H9 (cell line): ENCODE data around the gene SUCLG1. TPM values are rescaled to one million over a fixed set of nuclear protein-coding genes. Genes with fewer than 3 reads are reported as not detected.

Experiments
- DNase-seq: peaks from one replicate; pipeline ENCODE4 v3.0.0-alpha.2; 2017
- H2AFZ ChIP-seq: one replicate; pipeline ENCODE4 v1.6.1; 2013; ENCODE audit warnings: mild to moderate bottlenecking, low read length, control low read depth, moderate library complexity
- H2AK5ac ChIP-seq: 2 replicates; pipeline ENCODE4 v1.6.1; 2013; ENCODE audit warnings: low read length, control low read depth, mixed read lengths; ENCODE audit not compliant: insufficient read length
- H2BK120ac ChIP-seq: one replicate; pipeline ENCODE4 v1.6.1; 2013; ENCODE audit warnings: low read depth, mild to moderate bottlenecking, low read length, control low read depth, inconsistent platforms; ENCODE audit not compliant: poor library complexity, severe bottlenecking
- H2BK12ac ChIP-seq: 2 replicates; pipeline ENCODE4 v1.6.1; 2013; ENCODE audit warnings: low read length, control low read depth, mixed read lengths, low read depth; ENCODE audit not compliant: insufficient read length
- H2BK15ac ChIP-seq: 2 replicates; pipeline ENCODE4 v1.6.1; 2013; ENCODE audit warnings: low read depth, low read length, control low read depth
- H2BK20ac ChIP-seq: one replicate; pipeline ENCODE4 v1.6.1; 2013; ENCODE audit warnings: low read depth, mild to moderate bottlenecking, low read length, control low read depth, inconsistent platforms; ENCODE audit not compliant: poor library complexity, severe bottlenecking
- H2BK5ac ChIP-seq: 2 replicates; pipeline ENCODE4 v1.6.1; 2013; ENCODE audit warnings: low read length, control low read depth, mixed read lengths; ENCODE audit not compliant: insufficient read length
- H3K14ac ChIP-seq: 2 replicates; pipeline ENCODE4 v1.6.1; 2013; ENCODE audit warnings: low read length, control low read depth; ENCODE audit not compliant: insufficient read depth
- H3K18ac ChIP-seq: 2 replicates; pipeline ENCODE4 v1.6.1; 2013; ENCODE audit warnings: low read depth, mild to moderate bottlenecking, mixed read lengths, low read length, control low read depth; ENCODE audit not compliant: insufficient read length
- H3K23ac ChIP-seq: 2 replicates; pipeline ENCODE4 v1.6.1; 2013; ENCODE audit warnings: low read length, control low read depth, mixed read lengths, low read depth; ENCODE audit not compliant: insufficient read length
- H3K23me2 ChIP-seq: 2 replicates; pipeline ENCODE4 v1.6.1; 2013; ENCODE audit warnings: low read depth, mild to moderate bottlenecking, mixed read lengths, low read length, control low read depth; ENCODE audit not compliant: insufficient read length, poor library complexity, severe bottlenecking
- H3K27ac ChIP-seq: 2 replicates; pipeline ENCODE4 v1.5.1; 2013; ENCODE audit warnings: low read length, control low read depth, mixed read lengths, low read depth; ENCODE audit not compliant: insufficient read length
- H3K27me3 ChIP-seq: 2 replicates; pipeline ENCODE4 v1.6.1; 2013; ENCODE audit warnings: low read length, control low read depth, inconsistent platforms; ENCODE audit not compliant: insufficient read depth
- H3K4ac ChIP-seq: 2 replicates; pipeline ENCODE4 v1.6.1; 2013; ENCODE audit warnings: low read depth, mild to moderate bottlenecking, control low read depth, inconsistent platforms, low read length, moderate library complexity
- H3K4me1 ChIP-seq: 2 replicates; pipeline ENCODE4 v1.6.1; 2013; ENCODE audit warnings: low read length, control low read depth, inconsistent platforms; ENCODE audit not compliant: insufficient read depth
- H3K4me2 ChIP-seq: 2 replicates; pipeline ENCODE4 v1.6.1; 2013; ENCODE audit warnings: low read length, control low read depth, mixed read lengths; ENCODE audit not compliant: insufficient read length, insufficient read depth
- H3K56ac ChIP-seq: 2 replicates; pipeline ENCODE4 v1.6.1; 2013; ENCODE audit warnings: low read depth, mild to moderate bottlenecking, mixed read lengths, low read length, control low read depth; ENCODE audit not compliant: insufficient read length
- H3K79me1 ChIP-seq: 2 replicates; pipeline ENCODE4 v1.6.1; 2013; ENCODE audit warnings: low read depth, mild to moderate bottlenecking, moderate library complexity, low read length, control low read depth, inconsistent platforms; ENCODE audit not compliant: insufficient read depth, poor library complexity, severe bottlenecking
- H3K79me2 ChIP-seq: 2 replicates; pipeline ENCODE4 v1.6.1; 2013; ENCODE audit warnings: low read length, control low read depth, inconsistent platforms; ENCODE audit not compliant: insufficient read depth
- H3K9ac ChIP-seq: 2 replicates; pipeline ENCODE4 v1.6.1; 2013; ENCODE audit warnings: low read length, control low read depth, mixed read lengths; ENCODE audit not compliant: insufficient read length; ENCODE audit errors: extremely low read depth
- H3K9me3 ChIP-seq: one replicate; pipeline ENCODE4 v1.6.1; 2013; ENCODE audit warnings: low read depth, low read length, inconsistent platforms; ENCODE audit not compliant: control insufficient read depth
- H3T11ph ChIP-seq: one replicate; pipeline ENCODE4 v1.6.1; 2013; ENCODE audit warnings: mild to moderate bottlenecking, low read length, control low read depth, inconsistent platforms
- H4K20me1 ChIP-seq: one replicate; pipeline ENCODE4 v1.6.1; 2013; ENCODE audit not compliant: control insufficient read depth, insufficient read length, insufficient read depth
- H4K5ac ChIP-seq: 2 replicates; pipeline ENCODE4 v1.6.1; 2013; ENCODE audit warnings: low read depth, mild to moderate bottlenecking, mixed read lengths, low read length, control low read depth; ENCODE audit not compliant: insufficient read length
- H4K8ac ChIP-seq: replicated peaks from 2 replicates; pipeline ENCODE4 v1.6.1; 2013; ENCODE audit warnings: low read length, control low read depth, mixed read lengths, low read depth; ENCODE audit not compliant: insufficient read length
- H4K91ac ChIP-seq: 2 replicates; pipeline ENCODE4 v1.6.1; 2013; ENCODE audit warnings: low read depth, mild to moderate bottlenecking, moderate library complexity, mixed read lengths, low read length, control low read depth; ENCODE audit not compliant: insufficient read length
- H3K27ac Mint-ChIP-seq, 3 experiments: 2 replicates in 2 of 3; 3 replicates in 1 of 3; pipeline ENCODE4 v1.8.0; 2020 to 2021; ENCODE audit warnings: mixed read lengths in 3 of 3, mild to moderate bottlenecking in 1 of 3, moderate library complexity in 1 of 3
- H3K27me3 Mint-ChIP-seq: 2 replicates; pipeline ENCODE4 v1.8.0; 2021; ENCODE audit warnings: low read depth, mild to moderate bottlenecking, moderate library complexity, mixed read lengths
- H3K36me3 Mint-ChIP-seq, 3 experiments: 2 replicates in 2 of 3; 3 replicates in 1 of 3; pipeline ENCODE4 v1.8.0; 2020 to 2021; ENCODE audit warnings: low read depth in 3 of 3, mixed read lengths in 3 of 3; ENCODE audit not compliant: insufficient read depth in 1 of 3
- H3K4me1 Mint-ChIP-seq, 2 experiments: 2 replicates each; pipeline ENCODE4 v1.8.0; 2020; ENCODE audit warnings: mixed read lengths in 2 of 2
- H3K4me3 Mint-ChIP-seq, 2 experiments: 2 replicates in 1 of 2; 3 replicates in 1 of 2; pipeline ENCODE4 v1.8.0; 2020 to 2021; ENCODE audit warnings: mild to moderate bottlenecking in 2 of 2, mixed read lengths in 2 of 2, moderate library complexity in 1 of 2
- H3K9me3 Mint-ChIP-seq, 2 experiments: 2 replicates in 1 of 2; 3 replicates in 1 of 2; pipeline ENCODE4 v1.8.0; 2020; ENCODE audit warnings: mild to moderate bottlenecking in 2 of 2, mixed read lengths in 2 of 2, moderate library complexity in 1 of 2
- CTCF ChIP-seq: fragments of 200-600 bp; sonication (generic); conservative IDR thresholded peaks from 3 replicates; pipeline ENCODE4 v1.8.0; 2021; ENCODE audit warnings: antibody characterized with exemption, mild to moderate bottlenecking
- WGBS: extraction: QIAGEN DNeasy Blood & Tissue Kit; methylation state at CpG from one replicate; pipeline ENCODE4 v1.1.7; 2013; ENCODE audit warnings: missing lambda C conversion rate, low lambda C conversion rate, mixed read lengths; ENCODE audit not compliant: insufficient read length; ENCODE audit errors: extremely low coverage; 5-methylcytosine and 5-hydroxymethylcytosine counted together
- total RNA-seq: library from RNA; stranded (reverse); gene quantifications from 2 replicates; pipeline ENCODE4 v1.2.1, GENCODE V29; 2021

Gene SUCLG1
- total RNA-seq, 1 experiment from 2014 or later: 40.0 TPM

GRCh38 chr2:84394628-84395027 lies 64.5 kb downstream of the SUCLG1 start:
- no peak overlapping the region for H4K91ac ChIP-seq
- no peaks in the 10 kb centered on the region for H3K27me3 ChIP-seq
- H2BK12ac ChIP-seq: no peak overlapping the region
- no peak overlapping the region for H3K27ac Mint-ChIP-seq
- no peak for TF ChIP-seq CTCF
- H2BK20ac ChIP-seq: no peak overlapping the region
- H3K9ac ChIP-seq: no peak overlapping the region
- H3K4ac ChIP-seq: no peak overlapping the region
- H3K23ac ChIP-seq: no peak overlapping the region
- no peak overlapping the region for H3K4me2 ChIP-seq
- peaks cover 4 to 10% of the 10 kb centered on the region in 2 experiments; a peak in 2 of 4 replicates for H3K4me1 Mint-ChIP-seq
- H2AFZ ChIP-seq: no peak overlapping the region
- no peaks in the 10 kb centered on the region for H3K79me1 ChIP-seq
- H3K18ac ChIP-seq: no peak overlapping the region
- no CpG with 5 or more reads among the region's 2 CpGs for WGBS
- H2BK15ac ChIP-seq: no peak overlapping the region
- no peak for DNase-seq
- H3K14ac ChIP-seq: no peak overlapping the region
- no peak overlapping the region for H2AK5ac ChIP-seq
- H3K23me2 ChIP-seq: no peaks in the 10 kb centered on the region
- H3K27me3 Mint-ChIP-seq: no peaks in the 10 kb centered on the region; the same call in 1 of the 2 replicates
- H4K8ac ChIP-seq: no peak overlapping the region
- H3K27ac ChIP-seq: no peak overlapping the region
- no peaks in the 10 kb centered on the region for H3K9me3 ChIP-seq
- H4K20me1 ChIP-seq: no peaks in the 10 kb centered on the region
- no peaks in the 10 kb centered on the region; the same call in 1 of the 2 replicates for H3K4me1 ChIP-seq
- no peak overlapping the region for H4K5ac ChIP-seq
- H3K4me3 Mint-ChIP-seq: no peak overlapping the region
- H2BK5ac ChIP-seq: no peak overlapping the region
- no peak overlapping the region for H3K56ac ChIP-seq
- no peak overlapping the region for H3T11ph ChIP-seq
- H2BK120ac ChIP-seq: no peak overlapping the region
- H3K9me3 Mint-ChIP-seq: peaks cover 9 to 18% of the 10 kb centered on the region in 2 experiments
- peaks cover 6% of the 10 kb centered on the region in 3 experiments; a peak in 5 of 7 replicates for H3K36me3 Mint-ChIP-seq
- no peaks in the 10 kb centered on the region for H3K79me2 ChIP-seq
